HG03064 (cell line): ENCODE results near the gene PPP1R9A.
A peak's percentile ranks its signal among the peaks of the same experiment; 100 is the strongest.

ENCODE experiments used
- ATAC-seq: cut with Tn5 transposase; IDR thresholded peaks from one replicate; pipeline ENCODE4 v1.9.1; 2021; ENCODE audit warnings: low read depth; ENCODE audit not compliant: unreplicated experiment

The PPP1R9A gene

GRCh38 chr7:95298091-95298490 is 390.7 kb downstream of the PPP1R9A start:
- ATAC-seq: no peak

- ATAC-seq: no peak
These were observed 395.9 kb downstream of the PPP1R9A start for GRCh38 chr7:95303013-95303905.

- no peak for ATAC-seq
These were observed 397.6 kb downstream of the PPP1R9A start for GRCh38 chr7:95304990-95305389.

GRCh38 chr7:95309951-95310350 is 402.6 kb downstream of the PPP1R9A start:
- ATAC-seq: no peak

- ATAC-seq: no peak
These were observed 404.0 kb downstream of the PPP1R9A start for GRCh38 chr7:95311389-95311788.

GRCh38 chr7:95312561-95312960 is 405.2 kb downstream of the PPP1R9A start:
- ATAC-seq: no peak

- ATAC-seq: no peak
These were observed 409.2 kb downstream of the PPP1R9A start for GRCh38 chr7:95316588-95316987.

- ATAC-seq: no peak
These were observed 410.2 kb downstream of the PPP1R9A start for GRCh38 chr7:95317546-95317945.

- no peak for ATAC-seq
These were observed 410.6 kb downstream of the PPP1R9A start for GRCh38 chr7:95317966-95318365.

- no peak for ATAC-seq
These were observed 411.2 kb downstream of the PPP1R9A start for GRCh38 chr7:95318501-95319100.

- no peak for ATAC-seq
These were observed 412.2 kb downstream of the PPP1R9A start for GRCh38 chr7:95319570-95319969.

- no peak for ATAC-seq
These were observed 413.3 kb downstream of the PPP1R9A start for GRCh38 chr7:95320651-95321050.

- ATAC-seq: no peak
These were observed 414.3 kb downstream of the PPP1R9A start for GRCh38 chr7:95321720-95322119.

- no peak for ATAC-seq
These were observed 415.0 kb downstream of the PPP1R9A start for GRCh38 chr7:95322396-95322795.

- ATAC-seq: no peak
These were observed 415.5 kb downstream of the PPP1R9A start for GRCh38 chr7:95322854-95323253.

- ATAC-seq: no peak
These were observed 416.2 kb downstream of the PPP1R9A start for GRCh38 chr7:95323410-95324129.

- no peak for ATAC-seq
These were observed 417.0 kb downstream of the PPP1R9A start, which contains the start of gene PON1 for GRCh38 chr7:95324431-95324830. Gene PON1, minus strand, starts transcription at chr7:95324532. Its CDS starts 57 bp downstream, at chr7:95324475.

GRCh38 chr7:95327356-95327755 is 420.0 kb downstream of the PPP1R9A start:
- ATAC-seq: no peak

- ATAC-seq: peak; percentile 99
These were observed 423.0 kb downstream of the PPP1R9A start for GRCh38 chr7:95330204-95330960.

- ATAC-seq: peak; percentile 12
These were observed 423.6 kb downstream of the PPP1R9A start for GRCh38 chr7:95330961-95331337.

- ATAC-seq: no peak
These were observed 427.1 kb downstream of the PPP1R9A start for GRCh38 chr7:95334447-95334846.
